ENCODE measurements around the gene SLC9A3.

SLC9A3 gene

DNA sequence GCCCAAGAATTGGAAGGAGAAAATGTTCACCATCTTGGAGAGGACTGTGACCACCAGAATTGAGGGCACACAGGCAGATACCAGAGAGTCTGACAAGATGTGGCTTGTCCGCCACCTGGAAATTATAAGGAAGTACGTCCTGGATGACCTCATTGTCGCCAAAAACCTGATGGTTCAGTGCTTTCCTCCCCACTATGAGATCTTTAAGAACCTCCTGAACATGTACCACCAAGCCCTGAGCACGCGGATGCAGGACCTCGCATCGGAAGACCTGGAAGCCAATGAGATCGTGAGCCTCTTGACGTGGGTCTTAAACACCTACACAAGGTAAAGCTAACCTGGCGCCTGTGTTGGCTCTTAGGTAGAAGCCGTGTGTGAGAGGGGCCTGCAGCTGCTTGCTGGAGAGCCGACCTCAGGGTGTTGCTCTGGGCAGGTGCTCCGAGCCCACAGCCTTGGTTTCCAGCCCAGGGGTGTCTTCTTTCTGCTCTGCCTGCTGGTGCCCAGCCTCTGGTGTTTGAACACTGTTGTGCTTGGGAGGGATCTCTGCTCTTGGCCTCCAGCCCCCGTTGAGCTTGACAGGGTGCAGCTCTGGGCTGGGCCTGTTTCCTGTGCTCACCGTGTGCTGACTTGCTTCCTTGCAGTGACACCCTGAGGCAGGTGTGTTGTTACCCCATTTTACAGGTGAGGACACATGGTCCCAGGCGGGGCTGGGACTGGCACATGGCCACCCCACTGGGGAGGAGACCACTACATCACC is 70.3 kb downstream of the SLC9A3 start:
- no peak overlapping the region for H3K4me3 Mint-ChIP-seq
- H3K9me3 Mint-ChIP-seq, result peaks cover 8% of the 10 kb centered on the region
- peaks cover 62% of the 10 kb centered on the region for H3K36me3 Mint-ChIP-seq (ENCODE audit: insufficient read depth)
- DNase-seq (ENCODE audit: low spot score in 2 of 2) (no peak), ATAC-seq (replicated peaks; ENCODE audit: extremely low read depth, poor library complexity, severe bottlenecking) (no peak)
- peaks cover 42% of the 10 kb centered on the region for H3K4me1 Mint-ChIP-seq
- no peak overlapping the region for H3K27ac Mint-ChIP-seq (ENCODE audit: low read depth)
- H3K27me3 Mint-ChIP-seq, result no peaks in the 10 kb centered on the region

DNA sequence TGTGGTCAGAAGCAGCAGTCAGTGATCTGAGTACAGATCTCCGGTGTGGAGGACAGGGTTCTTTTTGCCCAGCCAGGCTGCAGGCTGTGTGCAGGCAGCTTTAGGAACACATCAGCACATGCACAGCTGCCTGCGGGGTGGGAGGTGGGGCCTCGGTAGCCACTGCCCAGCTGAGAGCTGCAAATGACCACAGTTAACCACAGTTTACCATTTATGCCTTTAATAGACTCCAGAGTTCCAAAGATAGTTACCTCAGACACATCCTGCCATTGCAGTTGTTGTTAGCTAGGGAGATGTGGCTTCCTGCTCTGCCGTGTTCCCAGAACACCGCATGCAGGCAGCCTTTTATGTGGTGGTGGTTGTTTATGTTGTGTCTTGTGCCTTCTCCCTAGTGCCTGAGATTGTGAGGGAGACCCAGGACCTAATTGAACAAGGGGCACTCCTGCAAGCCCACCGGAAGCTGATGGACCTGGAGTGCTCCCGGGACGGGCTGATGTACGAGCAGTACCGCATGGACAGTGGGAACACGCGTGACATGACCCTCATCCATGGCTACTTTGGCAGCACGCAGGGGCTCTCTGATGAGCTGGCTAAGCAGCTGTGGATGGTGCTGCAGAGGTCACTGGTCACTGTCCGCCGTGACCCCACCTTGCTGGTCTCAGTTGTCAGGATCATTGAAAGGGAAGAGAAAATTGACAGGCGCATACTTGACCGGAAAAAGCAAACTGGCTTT is 71.1 kb downstream of the SLC9A3 start:
- H3K9me3 Mint-ChIP-seq, result peaks cover 8% of the 10 kb centered on the region
- peaks cover 42% of the 10 kb centered on the region for H3K4me1 Mint-ChIP-seq
- H3K27ac Mint-ChIP-seq (ENCODE audit: low read depth), result no peak overlapping the region
- no peak overlapping the region for H3K4me3 Mint-ChIP-seq
- DNase-seq (ENCODE audit: low spot score in 2 of 2) (no peak), ATAC-seq (replicated peaks; ENCODE audit: extremely low read depth, poor library complexity, severe bottlenecking) (no peak)
- peaks cover 63% of the 10 kb centered on the region for H3K36me3 Mint-ChIP-seq (ENCODE audit: insufficient read depth)
- no peaks in the 10 kb centered on the region for H3K27me3 Mint-ChIP-seq

DNA sequence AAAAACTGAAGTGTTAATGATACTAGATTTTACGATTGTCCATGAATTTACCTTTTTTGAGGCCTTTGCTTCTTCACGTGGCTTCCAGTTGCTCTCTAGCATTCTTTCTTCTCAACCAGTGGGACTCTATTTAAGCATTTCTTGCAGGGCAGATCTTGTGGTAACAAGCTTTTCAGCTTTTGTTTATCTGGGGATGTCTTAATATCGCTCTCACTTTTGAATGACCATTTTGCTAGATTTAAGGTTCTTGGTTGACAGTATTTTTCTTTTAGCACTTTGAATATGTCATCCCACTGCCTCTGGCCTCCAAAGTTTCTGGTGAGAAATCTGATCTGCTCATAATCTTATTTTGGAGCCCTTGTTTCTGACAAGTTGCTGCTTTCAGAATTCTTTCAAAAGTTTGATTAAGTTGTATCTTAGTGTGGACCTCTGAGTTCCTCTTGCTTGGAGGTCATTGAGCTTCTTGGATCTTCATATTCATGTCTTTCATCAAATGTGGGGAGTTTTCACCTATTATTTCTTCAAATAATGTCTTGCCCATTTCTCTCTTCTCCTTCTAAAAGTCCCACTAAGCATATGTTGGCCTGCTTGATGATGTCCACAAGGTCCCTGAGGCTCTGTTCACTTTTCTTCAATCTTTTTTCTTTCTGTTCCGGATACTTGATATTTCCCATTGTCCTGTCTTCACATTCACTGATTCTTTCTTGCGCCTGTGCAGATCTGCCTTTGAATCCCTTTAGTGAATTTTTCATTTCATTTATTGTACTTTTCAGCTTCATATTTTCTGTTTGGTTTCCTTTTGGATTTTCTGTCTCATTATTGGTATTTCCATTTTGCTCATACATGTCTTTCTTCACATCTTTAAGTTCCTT is 72.4 kb downstream of the SLC9A3 start:
- H3K9me3 Mint-ChIP-seq, result peaks cover 8% of the 10 kb centered on the region
- H3K4me1 Mint-ChIP-seq, result peaks cover 46% of the 10 kb centered on the region
- H3K36me3 Mint-ChIP-seq (ENCODE audit: insufficient read depth), result peaks cover 66% of the 10 kb centered on the region
- no peak for ATAC-seq (replicated peaks; ENCODE audit: extremely low read depth, poor library complexity, severe bottlenecking)
- DNase-seq (ENCODE audit: low spot score in 2 of 2), result no peak
- H3K27ac Mint-ChIP-seq (ENCODE audit: low read depth), result no peak overlapping the region
- H3K4me3 Mint-ChIP-seq, result no peak overlapping the region
- no peaks in the 10 kb centered on the region for H3K27me3 Mint-ChIP-seq

DNA sequence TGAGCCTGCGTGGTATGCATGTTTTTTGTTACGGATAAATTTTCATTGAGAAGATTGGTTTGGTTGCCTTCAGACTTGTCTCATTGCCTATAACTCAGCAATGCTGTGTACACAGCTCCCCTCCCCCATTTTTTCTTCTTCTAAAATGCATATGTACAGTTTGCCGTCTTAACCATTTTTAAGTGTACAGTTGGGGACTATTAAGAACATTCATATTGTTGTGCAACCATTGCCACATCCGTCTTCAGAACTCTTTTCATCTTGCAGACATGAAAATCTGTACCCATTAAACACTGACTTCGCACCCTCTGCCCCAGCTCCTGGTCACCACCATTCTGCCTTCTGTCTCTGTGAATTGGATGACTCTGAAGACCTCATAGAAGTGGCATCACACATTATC is 75.1 kb downstream of the SLC9A3 start:
- H3K27me3 Mint-ChIP-seq, result no peaks in the 10 kb centered on the region
- H3K27ac Mint-ChIP-seq (ENCODE audit: low read depth), result peak overlapping the region; percentile 13
- H3K4me1 Mint-ChIP-seq, result peaks cover 61% of the 10 kb centered on the region
- H3K9me3 Mint-ChIP-seq, result peaks cover 8% of the 10 kb centered on the region
- DNase-seq (ENCODE audit: low spot score in 2 of 2) (no peak), ATAC-seq (replicated peaks; ENCODE audit: extremely low read depth, poor library complexity, severe bottlenecking) (no peak)
- peaks cover 60% of the 10 kb centered on the region for H3K36me3 Mint-ChIP-seq (ENCODE audit: insufficient read depth)
- H3K4me3 Mint-ChIP-seq, result no peak overlapping the region

DNA sequence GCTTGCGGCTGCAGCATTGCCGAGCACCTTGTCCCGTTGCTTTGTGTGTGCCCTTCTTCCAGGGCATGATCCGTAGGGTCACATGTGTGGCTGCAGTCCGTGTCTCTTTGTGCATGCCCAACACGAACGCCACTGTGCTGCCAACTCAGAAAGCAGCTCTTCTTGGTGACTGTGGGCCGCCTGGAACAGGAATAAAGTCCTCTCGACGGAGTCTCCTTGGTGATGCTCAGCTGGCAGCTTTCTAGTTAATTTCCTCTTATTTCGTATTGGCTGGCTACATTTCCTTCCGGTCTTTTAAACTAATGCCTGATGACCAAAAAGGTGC is 75.5 kb downstream of the SLC9A3 start:
- DNase-seq (ENCODE audit: low spot score in 2 of 2) (no peak), ATAC-seq (replicated peaks; ENCODE audit: extremely low read depth, poor library complexity, severe bottlenecking) (no peak)
- Mint-ChIP-seq H3K27ac (ENCODE audit: low read depth) (no peak overlapping the region), H3K9me3 (peaks cover 8% of the 10 kb centered on the region), H3K27me3 (no peaks in the 10 kb centered on the region), H3K4me1 (peaks cover 59% of the 10 kb centered on the region), H3K4me3 (no peak overlapping the region), H3K36me3 (ENCODE audit: insufficient read depth) (peaks cover 61% of the 10 kb centered on the region)

DNA sequence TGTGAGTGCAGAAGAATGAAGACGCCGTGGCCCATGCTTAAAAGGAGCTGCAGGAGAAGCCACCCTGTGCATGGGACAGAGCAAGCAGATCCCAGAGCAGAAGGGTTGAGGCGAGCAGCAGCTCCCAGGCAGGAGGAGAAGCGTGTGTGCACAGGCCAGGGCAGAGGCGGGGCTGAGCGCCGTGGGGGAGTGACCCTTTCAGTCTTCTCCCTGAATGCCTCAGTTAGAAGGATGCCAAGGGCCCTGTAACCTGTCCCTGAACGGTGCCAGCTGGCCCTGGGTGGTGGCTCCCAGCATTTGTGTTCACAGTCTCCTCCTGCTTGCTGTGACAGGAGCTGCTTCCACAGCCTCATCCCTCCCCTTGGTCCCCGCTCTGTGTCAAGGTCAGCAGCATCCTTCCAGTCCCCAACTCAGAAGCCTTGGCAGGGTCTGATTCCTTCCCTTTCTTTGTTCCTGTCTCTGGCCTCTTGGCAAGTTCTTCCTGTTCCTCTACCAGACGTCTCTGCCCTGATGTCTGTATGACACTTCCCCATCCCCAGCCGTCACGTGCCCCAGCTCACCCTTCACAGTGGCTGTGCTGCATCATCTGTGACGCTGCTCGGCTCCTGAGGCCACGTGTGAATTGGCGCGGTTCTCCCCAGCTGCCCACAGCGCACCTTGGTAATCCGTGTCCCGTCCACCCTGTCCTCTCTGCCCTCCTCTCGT is 76.0 kb downstream of the SLC9A3 start:
- Mint-ChIP-seq H3K4me1 (peaks cover 54% of the 10 kb centered on the region), H3K27ac (ENCODE audit: low read depth) (no peak overlapping the region), H3K9me3 (peaks cover 8% of the 10 kb centered on the region), H3K4me3 (no peak overlapping the region), H3K36me3 (ENCODE audit: insufficient read depth) (peaks cover 56% of the 10 kb centered on the region), H3K27me3 (no peaks in the 10 kb centered on the region)
- ATAC-seq (replicated peaks; ENCODE audit: extremely low read depth, poor library complexity, severe bottlenecking), result no peak
- no peak for DNase-seq (ENCODE audit: low spot score in 2 of 2)

DNA sequence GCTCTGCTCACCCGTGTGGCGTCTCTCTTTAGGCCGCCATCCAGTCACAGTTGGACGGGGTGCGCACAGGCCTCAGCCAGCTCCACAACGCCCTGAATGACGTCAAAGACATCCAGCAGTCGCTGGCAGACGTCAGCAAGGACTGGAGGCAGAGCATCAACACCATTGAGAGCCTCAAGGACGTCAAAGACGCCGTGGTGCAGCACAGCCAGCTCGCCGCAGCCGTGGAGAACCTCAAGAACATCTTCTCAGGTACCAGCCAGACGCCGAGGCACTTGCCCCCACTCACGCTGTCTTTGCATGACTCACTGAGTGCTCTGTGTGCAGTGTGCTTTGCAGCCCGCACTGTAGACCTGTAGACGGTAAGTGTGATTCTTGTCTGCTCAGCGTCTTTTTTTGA is 76.7 kb downstream of the SLC9A3 start:
- Mint-ChIP-seq H3K27me3 (no peaks in the 10 kb centered on the region), H3K9me3 (peaks cover 8% of the 10 kb centered on the region), H3K4me1 (peaks cover 49% of the 10 kb centered on the region), H3K4me3 (no peak overlapping the region), H3K36me3 (ENCODE audit: insufficient read depth) (peaks cover 53% of the 10 kb centered on the region), H3K27ac (ENCODE audit: low read depth) (no peak overlapping the region)
- DNase-seq (ENCODE audit: low spot score in 2 of 2) (no peak), ATAC-seq (replicated peaks; ENCODE audit: extremely low read depth, poor library complexity, severe bottlenecking) (no peak)

DNA sequence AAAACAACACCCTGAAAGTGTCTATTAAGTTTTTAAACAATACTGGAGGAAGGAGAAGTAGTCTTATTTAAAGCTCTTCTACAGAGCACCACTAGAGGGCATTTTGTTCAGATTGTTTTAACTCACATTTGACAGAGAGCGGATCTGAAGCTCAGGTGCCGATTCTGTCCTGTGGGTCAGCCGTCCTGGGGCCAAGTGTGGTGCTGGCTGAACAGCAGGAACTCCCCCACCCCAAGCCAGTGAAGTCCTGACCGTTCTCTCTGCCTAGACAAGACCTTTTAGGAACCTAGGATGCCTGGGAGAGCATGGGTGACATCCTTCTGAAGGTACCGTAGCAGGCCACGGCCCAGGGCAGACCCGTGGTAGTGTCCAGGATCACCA is 77.4 kb downstream of the SLC9A3 start:
- Mint-ChIP-seq H3K36me3 (ENCODE audit: insufficient read depth) (peaks cover 49% of the 10 kb centered on the region), H3K4me3 (no peak overlapping the region), H3K9me3 (peaks cover 1% of the 10 kb centered on the region)

DNA sequence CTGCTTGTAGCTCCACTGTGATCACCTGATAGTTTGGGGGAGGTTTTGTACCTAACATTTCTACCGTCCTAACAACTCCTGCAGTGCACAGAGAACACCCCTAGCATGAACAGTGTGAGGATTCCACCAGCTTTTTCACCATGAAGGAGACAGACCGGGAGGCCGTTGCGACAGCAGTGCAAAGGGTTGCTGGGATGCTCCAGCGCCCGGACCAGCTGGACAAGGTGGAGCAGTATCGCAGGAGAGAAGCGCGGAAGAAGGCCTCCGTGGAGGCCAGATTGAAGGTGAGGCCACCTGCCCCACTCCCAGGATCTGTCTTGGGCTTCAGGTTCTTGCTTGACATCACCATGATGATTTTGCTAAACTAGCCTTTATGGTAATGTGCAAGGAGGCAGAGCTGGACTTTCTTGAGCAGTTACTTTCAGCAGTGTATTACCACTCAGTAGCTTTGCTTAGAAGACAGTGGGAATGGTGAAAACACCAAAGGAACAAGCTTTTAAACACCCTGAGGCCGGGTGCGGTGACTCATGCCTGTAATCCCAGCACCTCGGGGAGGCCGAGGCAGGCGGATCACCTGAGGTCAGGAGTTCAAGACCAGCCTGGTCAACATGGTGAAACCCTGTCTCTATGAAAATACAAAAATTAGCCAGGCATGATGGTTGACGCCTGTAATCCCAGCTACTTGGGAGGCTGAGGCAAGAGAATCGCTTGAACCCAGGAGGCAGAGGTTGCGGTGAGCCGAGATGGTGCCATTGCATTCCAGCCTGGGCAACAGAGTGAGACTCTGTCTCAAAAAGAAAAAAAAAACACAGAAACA is 78.0 kb downstream of the SLC9A3 start:
- Mint-ChIP-seq H3K9me3 (no peaks in the 10 kb centered on the region), H3K27me3 (no peaks in the 10 kb centered on the region), H3K36me3 (ENCODE audit: insufficient read depth) (peaks cover 44% of the 10 kb centered on the region), H3K4me3 (no peak overlapping the region), H3K27ac (ENCODE audit: low read depth) (no peak overlapping the region), H3K4me1 (peaks cover 45% of the 10 kb centered on the region)
- ATAC-seq (replicated peaks; ENCODE audit: extremely low read depth, poor library complexity, severe bottlenecking) (no peak), DNase-seq (ENCODE audit: low spot score in 2 of 2) (no peak)

More for the DNA sequence above, 77.4 kb downstream of the SLC9A3 start:
- no peak for ATAC-seq (replicated peaks; ENCODE audit: extremely low read depth, poor library complexity, severe bottlenecking)
- Mint-ChIP-seq H3K4me1 (peaks cover 46% of the 10 kb centered on the region), H3K27ac (ENCODE audit: low read depth) (no peak overlapping the region), H3K27me3 (no peaks in the 10 kb centered on the region)
- DNase-seq (ENCODE audit: low spot score in 2 of 2), result no peak

DNA sequence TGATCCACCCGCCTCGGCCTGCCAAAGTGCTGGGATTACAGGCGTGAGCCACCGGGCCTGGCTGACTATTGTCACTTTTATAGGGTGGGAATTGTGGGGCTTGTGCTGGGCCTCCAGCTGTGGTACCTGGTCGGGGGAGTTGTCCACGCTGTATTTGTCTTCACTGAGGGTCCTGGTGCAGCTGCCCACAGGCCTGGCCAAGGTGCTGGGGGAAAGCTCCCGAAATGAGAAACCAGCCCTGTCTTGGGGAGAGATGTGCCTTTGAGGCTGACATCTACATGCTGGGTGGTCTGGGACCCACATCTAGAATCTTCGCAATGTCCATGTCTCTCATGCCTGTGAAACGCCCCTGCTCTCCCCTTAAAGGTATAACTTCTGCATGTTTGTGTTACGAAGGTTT is 78.7 kb downstream of the SLC9A3 start:
- H3K27me3 Mint-ChIP-seq, result no peaks in the 10 kb centered on the region
- peaks cover 45% of the 10 kb centered on the region for H3K4me1 Mint-ChIP-seq
- H3K9me3 Mint-ChIP-seq, result no peaks in the 10 kb centered on the region
- no peak for ATAC-seq (replicated peaks; ENCODE audit: extremely low read depth, poor library complexity, severe bottlenecking)
- no peak for DNase-seq (ENCODE audit: low spot score in 2 of 2)
- H3K36me3 Mint-ChIP-seq (ENCODE audit: insufficient read depth), result peaks cover 44% of the 10 kb centered on the region
- no peak overlapping the region for H3K27ac Mint-ChIP-seq (ENCODE audit: low read depth)
- H3K4me3 Mint-ChIP-seq, result peak overlapping the region; percentile 9

DNA sequence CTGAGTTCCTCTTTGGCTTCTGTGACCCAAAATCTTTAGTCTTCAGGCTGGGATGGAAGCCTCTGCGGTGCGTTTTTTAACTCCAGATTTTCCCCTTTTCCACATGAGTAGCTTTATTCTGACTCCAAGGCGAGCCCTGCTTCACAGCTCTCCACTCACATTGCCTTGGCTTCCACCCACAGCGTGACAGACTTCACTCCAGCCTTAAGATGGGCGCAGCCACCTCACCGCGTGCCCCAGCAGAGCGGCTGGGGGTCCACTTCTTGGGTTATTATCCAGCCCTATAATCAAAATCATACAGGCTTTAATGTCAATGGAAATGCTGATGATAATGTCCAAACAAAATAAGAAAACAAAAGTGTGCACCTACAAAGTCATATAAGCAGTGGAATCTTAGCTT is 80.0 kb downstream of the SLC9A3 start:
- Mint-ChIP-seq H3K27me3 (no peaks in the 10 kb centered on the region), H3K27ac (ENCODE audit: low read depth) (peak overlapping the region; percentile 84), H3K4me3 (peak overlapping the region; percentile 96), H3K9me3 (no peaks in the 10 kb centered on the region), H3K36me3 (ENCODE audit: insufficient read depth) (peaks cover 32% of the 10 kb centered on the region), H3K4me1 (peaks cover 40% of the 10 kb centered on the region)
- ATAC-seq (replicated peaks; ENCODE audit: extremely low read depth, poor library complexity, severe bottlenecking), result no peak
- no peak for DNase-seq (ENCODE audit: low spot score in 2 of 2)

Measured in central memory CD8-positive, alpha-beta T cell (primary cell).